SH-SY5Y (cell line): ENCODE results near the gene BPIFB3.

Experiments used
- GATA2 ChIP-seq: IDR thresholded peaks from 2 replicates; pipeline ENCODE4 v1.6.1; 2011; ENCODE audit warnings: mild to moderate bottlenecking, low read depth, low read length
- GATA3 ChIP-seq: IDR thresholded peaks from 2 replicates; pipeline ENCODE4 v1.6.1; 2011; ENCODE audit warnings: low read depth, mild to moderate bottlenecking, low read length, moderate library complexity

DNA sequence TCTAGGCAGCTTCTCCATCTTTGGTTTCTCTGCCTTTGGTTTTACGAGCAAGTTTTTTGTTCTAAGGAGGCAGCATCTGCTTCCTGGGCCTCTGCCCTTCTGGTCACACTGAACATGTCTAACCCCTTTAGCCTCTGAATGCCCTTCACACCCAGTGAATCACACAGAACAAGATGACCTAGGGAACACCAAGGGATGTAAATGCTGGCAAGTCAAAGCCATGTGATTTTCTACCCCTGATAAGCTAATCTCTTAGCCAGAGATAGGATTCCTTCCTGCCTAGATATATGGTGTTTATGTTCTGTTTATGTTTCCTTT, 29.5 kb upstream of the BPIFB3 start:
- TF ChIP-seq GATA2 (no peak), GATA3 (no peak)
